H54 (cell line): ENCODE results near the gene CRACR2A.

Experiments
- DNase-seq: peaks from one replicate; pipeline ENCODE4 v3.0.0; 2011; ENCODE audit warnings: low spot score, mixed read lengths; ENCODE audit not compliant: insufficient read length
- FAIRE-seq: peaks from 3 replicates; lab custom pipeline; 2011; peaks lifted over from hg19 to GRCh38; lab: Jason Lieb, UNC
- POLR2A ChIP-seq: IDR thresholded peaks from 2 replicates; pipeline ENCODE4 v1.6.1; 2011; ENCODE audit warnings: low read depth, mild to moderate bottlenecking, low read length

CRACR2A gene

DNA sequence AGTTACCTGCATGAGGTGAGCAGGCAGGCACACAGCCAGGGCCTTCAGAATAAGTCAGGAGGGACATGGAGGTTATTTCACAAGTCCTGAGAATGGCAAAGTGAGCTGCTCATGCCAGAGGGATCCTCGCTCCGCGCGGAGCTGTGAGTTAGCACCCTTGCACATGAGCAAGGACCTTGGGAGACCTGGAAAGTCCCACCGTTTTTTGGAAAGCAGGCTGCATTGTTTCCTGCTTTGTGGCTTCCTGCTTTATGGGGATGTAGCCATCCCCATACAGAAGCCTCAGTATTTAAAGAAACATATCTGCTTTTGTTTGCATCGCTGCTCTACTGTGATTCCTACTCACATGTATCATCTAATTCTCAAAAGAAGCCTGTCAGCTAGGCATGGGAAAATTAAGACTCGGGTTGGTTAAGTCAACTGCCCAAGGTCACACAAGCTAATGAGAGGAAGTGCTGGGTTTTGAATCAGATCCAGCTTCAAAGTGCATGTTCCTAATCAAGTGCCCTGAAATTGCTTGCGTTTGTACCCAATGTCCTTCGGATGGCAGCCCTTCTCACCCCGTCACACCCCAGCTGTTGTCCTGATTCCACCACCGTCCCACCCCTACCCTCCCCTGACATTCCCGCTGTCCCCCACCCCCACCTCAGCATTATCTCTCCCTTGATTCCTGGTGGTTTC, 106.2 kb downstream of the CRACR2A start:
- FAIRE-seq (no peak), DNase-seq (no peak)
- no peak for TF ChIP-seq POLR2A

DNA sequence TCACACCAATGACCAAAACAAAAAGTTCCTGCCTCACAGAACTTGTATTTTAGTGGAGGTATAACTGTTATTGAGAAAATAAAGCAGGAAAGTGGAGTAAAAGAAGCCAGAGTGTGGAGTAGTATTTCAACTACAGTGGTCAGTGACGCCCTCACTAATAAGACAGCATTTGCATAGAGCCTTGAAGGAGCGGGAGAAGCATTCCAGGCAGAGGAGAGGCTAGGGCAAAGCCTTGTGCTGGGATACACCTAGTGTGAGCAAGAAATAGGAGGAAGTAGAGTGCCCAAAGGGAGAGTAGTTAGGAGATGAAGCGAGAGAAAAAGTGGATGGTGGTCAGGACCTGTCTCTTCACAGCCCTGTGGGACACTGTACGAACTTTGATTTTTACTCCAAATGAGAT, 107.8 kb downstream of the CRACR2A start:
- FAIRE-seq (no peak), DNase-seq (no peak)
- no peak for TF ChIP-seq POLR2A

DNA sequence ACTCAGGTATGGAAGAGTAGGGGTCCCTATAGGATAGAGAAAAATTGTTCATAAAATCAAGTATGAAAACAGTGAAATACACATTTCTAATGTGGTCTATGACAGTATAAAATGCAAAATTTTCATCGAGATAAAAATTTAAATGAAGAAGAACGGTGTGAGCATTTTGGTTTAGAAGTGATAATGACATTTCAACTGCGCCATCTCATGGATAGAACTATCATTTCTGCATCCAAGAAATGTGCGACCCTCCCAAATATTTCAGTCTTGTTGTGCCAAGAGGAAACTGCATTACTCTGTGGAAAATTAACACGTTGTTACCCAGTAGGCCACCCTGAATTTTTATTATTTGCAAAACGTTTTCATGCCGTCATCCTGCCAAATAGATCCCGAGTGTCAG, 108.8 kb downstream of the CRACR2A start:
- no peak for TF ChIP-seq POLR2A
- DNase-seq (no peak), FAIRE-seq (no peak)

DNA sequence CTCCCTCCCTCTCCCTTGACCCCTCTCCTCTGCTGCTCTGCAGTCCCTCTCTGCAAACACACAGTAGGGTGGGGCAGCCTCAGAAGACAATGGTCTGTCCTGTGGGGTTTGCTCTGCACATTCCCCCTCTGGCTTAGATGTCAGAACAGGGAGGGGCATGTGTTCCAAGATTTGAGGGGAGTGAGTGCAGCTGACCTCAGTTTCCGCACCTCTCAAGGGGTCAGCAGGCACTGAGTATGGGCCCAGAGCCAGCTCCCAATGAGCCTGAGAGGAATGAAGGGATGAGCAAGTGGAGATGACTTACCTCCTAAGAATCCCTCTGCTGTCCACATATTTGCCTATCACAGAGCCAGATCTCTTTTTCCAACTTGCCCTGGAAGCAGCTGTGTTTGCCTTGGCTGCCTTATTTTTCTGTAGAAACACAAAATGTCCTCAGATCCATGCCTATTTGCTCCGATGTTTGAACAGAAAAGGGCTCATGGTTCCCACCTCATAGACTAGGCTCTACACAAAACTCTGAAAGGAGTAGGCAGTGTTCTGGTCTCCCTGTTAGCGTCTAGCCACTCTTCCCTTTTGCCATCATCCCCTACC, 111.4 kb downstream of the CRACR2A start:
- no peak for TF ChIP-seq POLR2A
- FAIRE-seq (no peak), DNase-seq (no peak)

DNA sequence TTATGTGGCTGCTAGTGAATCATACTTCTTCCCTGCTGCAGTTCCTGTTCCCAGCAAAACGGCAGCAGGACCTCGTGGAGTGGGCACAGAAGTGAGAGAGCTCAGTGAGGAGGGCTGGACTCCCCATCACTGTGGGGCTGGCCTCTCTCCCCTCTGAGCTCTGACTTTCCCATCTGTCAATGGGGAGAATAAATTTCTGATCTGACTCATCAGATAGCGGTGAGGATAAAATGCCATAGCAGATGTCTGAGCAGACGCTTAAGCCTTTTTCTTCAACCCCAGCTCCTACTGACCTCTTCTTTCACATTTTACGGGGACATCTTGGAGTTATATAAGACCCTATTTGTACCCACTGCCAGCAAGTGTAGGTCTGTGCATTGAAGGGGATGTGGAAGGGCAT, 116.6 kb downstream of the CRACR2A start:
- FAIRE-seq (no peak), DNase-seq (no peak)
- TF ChIP-seq POLR2A = no peak

DNA sequence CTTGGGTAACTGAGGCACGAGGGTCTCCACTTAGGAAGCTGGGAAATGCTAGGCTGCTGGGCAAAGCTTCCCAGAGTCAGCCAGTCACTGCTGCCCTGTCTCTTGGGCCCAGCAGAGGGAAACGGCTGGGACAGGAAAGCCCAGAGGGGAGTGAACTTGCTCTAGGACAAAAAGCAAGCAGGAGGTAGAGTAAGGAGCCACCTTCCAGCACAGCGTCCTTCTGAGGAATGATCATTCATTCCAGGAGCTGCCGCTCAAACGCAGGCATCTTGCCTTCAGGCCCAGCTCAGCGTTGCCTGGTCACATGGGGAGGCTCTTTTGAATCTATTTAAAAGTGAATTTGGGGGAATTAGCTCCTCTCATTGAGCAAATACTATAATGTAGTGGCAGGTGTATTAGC, 118.6 kb downstream of the CRACR2A start:
- TF ChIP-seq POLR2A = no peak
- FAIRE-seq (no peak), DNase-seq (no peak)

DNA sequence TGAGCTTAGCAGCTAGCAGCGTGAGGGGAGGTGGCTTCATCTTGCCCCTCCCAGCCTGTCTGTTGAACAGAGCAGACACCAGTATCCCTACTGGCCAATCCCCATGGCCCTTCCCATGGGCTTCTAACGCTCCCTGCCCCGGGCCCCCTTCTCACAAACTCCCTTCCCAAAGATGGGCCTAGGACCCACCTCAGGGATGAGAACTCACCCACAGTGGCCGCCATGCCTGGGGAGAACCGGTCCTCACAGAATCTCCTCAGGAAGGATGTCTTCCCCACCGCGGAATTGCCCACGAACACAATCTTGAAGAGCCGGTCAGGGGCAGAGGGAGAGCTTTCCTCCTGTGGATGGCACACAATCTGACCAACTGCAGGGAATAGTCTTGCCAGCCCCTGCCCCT, 119.5 kb downstream of the CRACR2A start:
- DNase-seq (no peak), FAIRE-seq (no peak)
- no peak for TF ChIP-seq POLR2A

DNA sequence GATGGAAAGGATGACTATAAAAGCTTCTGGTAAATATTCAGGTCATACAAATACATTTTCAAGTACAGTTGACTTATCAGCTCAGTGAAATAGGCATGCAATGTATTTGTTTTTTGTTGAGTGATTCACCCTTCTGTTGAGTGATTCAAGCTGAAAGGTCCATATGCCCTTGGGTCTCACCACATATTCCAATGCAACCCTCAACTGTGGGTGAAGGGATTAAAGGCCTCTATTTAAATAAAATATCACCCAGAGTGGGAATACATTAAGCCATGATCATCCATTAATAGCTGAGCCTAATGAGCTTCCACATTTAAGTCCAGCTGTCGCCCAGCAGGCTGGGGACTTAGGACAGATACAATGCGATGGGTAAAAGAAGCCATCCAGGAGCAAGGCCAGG, 120.2 kb downstream of the CRACR2A start:
- FAIRE-seq = no peak
- TF ChIP-seq POLR2A = no peak
- DNase-seq = no peak

DNA sequence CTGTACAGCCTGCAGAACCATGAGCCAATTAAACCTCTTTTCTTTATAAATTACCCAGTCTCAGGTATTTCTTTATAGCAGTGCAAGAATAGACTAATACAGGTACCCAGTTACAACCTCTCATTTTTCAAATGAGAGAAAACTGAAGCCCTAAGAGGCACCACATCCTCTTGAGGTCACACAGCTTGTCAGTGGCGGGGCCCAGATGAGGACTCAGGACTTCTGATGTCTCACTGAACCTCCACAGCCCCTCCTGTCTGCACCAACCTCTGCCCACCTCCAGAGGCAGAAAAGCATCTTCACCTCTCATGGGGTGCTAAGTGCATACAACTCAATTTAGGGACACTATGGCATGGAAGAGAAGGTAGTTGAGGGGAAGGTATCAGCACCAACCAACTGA, 120.7 kb downstream of the CRACR2A start:
- TF ChIP-seq POLR2A = no peak
- FAIRE-seq = no peak
- no peak for DNase-seq

DNA sequence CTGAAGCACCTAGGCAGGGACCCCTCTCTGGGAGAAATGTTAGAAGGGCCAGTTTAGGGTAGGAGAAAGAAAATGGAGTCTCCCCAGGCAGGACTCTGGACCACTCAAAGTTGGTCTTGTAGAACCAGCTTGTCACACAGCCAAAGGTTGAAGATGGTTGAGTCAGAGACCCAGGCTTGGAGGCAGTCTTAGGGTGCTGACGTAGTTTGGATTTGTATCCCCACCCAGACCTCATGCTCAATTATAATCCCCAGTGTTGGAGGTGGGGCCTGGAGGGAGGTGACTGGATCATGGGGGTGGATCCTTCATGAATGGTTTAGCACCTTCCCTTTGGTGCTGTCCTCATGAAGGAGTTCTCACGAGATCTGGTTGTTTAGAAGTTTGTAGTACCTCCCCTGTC, 121.2 kb downstream of the CRACR2A start:
- TF ChIP-seq POLR2A = no peak
- no peak for DNase-seq
- FAIRE-seq = no peak

DNA sequence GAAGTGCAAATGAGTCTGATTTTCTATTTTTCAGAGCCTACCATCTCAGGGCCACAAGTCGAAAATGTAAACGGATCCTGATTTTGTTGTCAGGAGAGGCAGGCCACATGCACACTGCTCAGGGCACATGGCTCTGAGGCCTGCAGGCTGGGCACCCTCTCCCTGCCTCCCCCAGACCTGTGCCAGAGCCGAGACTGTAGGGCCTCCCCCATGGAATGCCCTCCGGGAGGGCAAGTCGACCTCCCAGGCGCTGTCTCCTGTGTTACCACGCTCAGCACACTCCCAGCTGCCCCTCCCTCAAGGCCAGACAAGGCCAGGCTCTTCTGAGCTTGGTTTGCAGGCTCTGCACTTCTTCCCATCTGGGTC, 121.7 kb downstream of the CRACR2A start:
- FAIRE-seq (no peak), DNase-seq (no peak)
- no peak for TF ChIP-seq POLR2A

DNA sequence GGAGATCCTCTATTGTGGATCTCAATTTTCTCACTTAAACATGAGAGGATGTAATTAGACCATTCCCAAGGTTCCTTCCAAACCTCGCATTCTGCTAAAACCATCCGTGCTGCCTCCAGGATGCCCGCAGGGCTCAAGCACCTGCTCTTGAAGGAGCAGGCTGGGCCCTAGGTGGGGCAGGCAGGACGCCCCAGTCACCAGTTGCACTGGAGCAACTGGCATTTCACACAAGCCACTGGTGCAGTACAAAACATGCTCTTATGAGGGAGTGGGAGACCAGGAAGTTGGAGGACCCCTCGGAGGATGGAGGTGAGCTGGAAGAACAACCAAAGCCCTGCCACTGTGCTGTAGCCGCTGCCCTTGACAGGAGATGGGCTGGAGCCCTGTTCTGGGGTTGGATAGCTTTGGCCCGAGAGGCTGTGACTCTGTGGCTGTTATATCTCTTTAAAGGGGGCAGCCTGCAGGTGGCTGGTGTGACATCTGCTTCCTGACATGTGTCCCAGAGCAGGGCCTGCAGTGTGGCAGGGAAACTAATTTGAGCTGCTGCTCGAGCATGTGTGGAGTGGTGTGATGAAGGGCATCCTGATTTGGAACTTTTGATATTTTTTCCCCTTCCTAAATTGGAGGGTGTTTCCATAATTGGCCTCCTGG, 122.2 kb downstream of the CRACR2A start:
- FAIRE-seq (no peak), DNase-seq (no peak)
- TF ChIP-seq POLR2A = no peak

DNA sequence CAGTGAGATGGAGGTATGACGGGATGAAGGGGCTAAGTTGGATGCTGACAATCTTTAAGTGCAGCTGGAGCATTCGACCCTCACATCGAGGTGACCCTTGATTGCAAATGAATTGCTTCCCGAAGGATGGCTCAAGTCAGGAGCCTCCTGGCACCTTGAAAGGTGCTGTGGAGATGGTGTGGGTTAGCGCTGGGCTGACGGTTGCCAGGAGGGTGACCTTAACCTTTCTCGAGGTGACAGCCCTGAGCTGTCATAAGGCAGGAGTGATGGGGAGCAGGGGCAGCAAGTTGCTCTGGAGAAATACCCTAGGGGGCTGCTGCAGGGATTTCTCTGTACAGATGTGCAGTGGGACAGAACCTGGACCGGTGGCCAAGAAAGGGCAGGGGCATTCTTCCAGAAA, 122.8 kb downstream of the CRACR2A start:
- FAIRE-seq = no peak

DNA sequence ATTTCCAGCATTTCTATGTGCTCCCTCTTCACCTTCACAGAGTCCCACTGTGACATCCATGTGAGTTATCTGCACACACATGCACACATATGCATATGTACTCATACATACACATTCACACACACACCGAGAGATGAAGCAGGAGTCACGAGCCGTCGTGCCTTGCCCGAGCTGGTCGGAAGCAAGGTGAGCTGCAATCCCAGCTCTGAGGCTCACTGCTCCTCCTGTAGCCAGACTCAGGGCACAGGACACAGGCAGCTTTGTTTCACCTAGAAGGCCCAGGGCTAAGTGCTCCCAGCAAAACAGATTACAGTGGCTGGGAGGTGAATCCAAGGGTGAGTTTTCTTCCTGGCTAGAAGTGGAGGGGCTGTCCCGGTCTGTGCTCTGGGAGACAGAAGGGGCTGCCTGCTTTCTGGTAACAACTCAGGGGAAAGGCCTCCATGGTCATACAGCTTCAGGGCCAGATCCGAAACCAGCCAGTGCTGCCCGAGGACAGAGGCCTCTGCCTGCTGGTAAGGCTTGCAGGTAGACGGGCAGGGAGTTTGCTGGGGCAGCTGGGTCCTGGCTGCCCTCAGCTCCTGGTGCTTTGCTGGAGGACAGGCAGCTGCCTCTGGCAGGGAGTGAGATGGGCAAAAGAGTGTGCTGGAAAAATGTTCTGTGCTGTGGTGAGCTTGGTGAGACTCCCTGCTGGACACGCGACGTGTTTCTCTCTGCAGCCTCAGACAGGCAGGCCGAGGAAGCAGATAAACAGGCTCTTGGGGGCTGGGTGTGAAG, 123.7 kb downstream of the CRACR2A start:
- DNase-seq = no peak
- FAIRE-seq = no peak
- TF ChIP-seq POLR2A = no peak

More for the DNA sequence above, 122.8 kb downstream of the CRACR2A start:
- TF ChIP-seq POLR2A = no peak
- DNase-seq = no peak

DNA sequence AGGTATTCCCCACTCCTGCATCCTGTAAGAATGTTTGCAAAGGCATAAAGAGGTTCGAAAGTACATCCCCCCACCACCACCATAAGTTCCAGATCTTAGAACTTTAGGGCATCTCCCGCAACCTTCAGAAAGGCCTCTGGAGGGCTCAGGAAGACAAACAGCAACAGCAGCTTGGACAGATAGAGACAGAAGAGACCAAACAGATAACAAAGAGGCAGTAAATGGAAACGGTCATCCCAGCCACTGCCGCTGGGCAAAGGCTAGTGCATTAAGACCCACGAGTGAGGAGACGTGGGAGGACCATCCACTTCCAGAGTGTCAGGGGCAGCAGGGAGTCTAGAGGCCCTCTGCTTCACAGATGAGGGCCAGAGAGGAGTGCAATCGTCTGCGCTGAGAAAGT, 124.3 kb downstream of the CRACR2A start:
- no peak for TF ChIP-seq POLR2A
- FAIRE-seq (no peak), DNase-seq (no peak)
